K562 (cell line): ENCODE results near the gene COMMD1.

Experiments
- ARID2 ChIP-seq: fragments of 450-650 bp; IDR thresholded peaks from 2 replicates; pipeline ENCODE4 v1.6.1; 2017; ENCODE audit warnings: antibody characterized with exemption, mild to moderate bottlenecking
- CEBPB ChIP-seq: fragments of 450-650 bp; IDR thresholded peaks from 2 replicates; pipeline ENCODE4 v1.6.1; 2016; ENCODE audit warnings: missing genetic modification characterization, missing compliant biosample characterization
- MEF2A ChIP-seq: IDR thresholded peaks from 2 replicates; pipeline ENCODE4 v1.6.1; 2011; ENCODE audit warnings: low read depth, mild to moderate bottlenecking, low read length, moderate library complexity; ENCODE audit not compliant: control insufficient read depth
- MYC ChIP-seq, 2 experiments: fragments of 250-450 bp in 1 of 2; sonication (Bioruptor Pico) in 1 of 2; IDR thresholded peaks; 2 replicates each; pipeline versions ENCODE4 v1.5.1 to v1.6.1; 2012 to 2021; ENCODE audit warnings: low read depth in 2 of 2, borderline replicate concordance in 1 of 2, improper control_type of control experiment in 1 of 2, low read length in 1 of 2, mild to moderate bottlenecking in 1 of 2, moderate library complexity in 1 of 2
- NR1H2 ChIP-seq: sonication (generic); formaldehyde crosslinking; IDR thresholded peaks from 2 replicates; pipeline ENCODE4 v1.4.0; 2020; ENCODE audit warnings: mild to moderate bottlenecking, missing genetic modification reagents
- PHF20 ChIP-seq: fragments of 450-650 bp; IDR thresholded peaks from 2 replicates; pipeline ENCODE4 v1.6.1; 2018; ENCODE audit not compliant: partially characterized antibody
- PRMT5 ChIP-seq: sonication (generic); formaldehyde crosslinking; IDR thresholded peaks from 2 replicates; pipeline ENCODE4 v1.5.0; 2020; ENCODE audit warnings: missing genetic modification reagents
- TAF7 ChIP-seq: fragments of 450-650 bp; IDR thresholded peaks from 2 replicates; pipeline ENCODE4 v1.6.1; 2016; ENCODE audit warnings: missing genetic modification characterization, missing compliant biosample characterization
- TF ChIP-seq, protein P1 (sequence below): fragments of 450-650 bp; IDR thresholded peaks from 2 replicates; pipeline ENCODE4 v1.6.1; 2017; ENCODE audit warnings: antibody characterized with exemption, mild to moderate bottlenecking
- TF ChIP-seq, protein P2 (sequence below), 3 experiments: IDR thresholded peaks in 2 of 3; conservative IDR thresholded peaks in 1 of 3; 2 replicates each; pipeline ENCODE4 v1.5.1; 2011 to 2012; ENCODE audit warnings: low read length in 3 of 3, mild to moderate bottlenecking in 3 of 3, control low read depth in 2 of 3, improper control_type of control experiment in 1 of 3, inconsistent platforms in 1 of 3, low read depth in 1 of 3, mixed read lengths in 1 of 3, moderate library complexity in 1 of 3; ENCODE audit not compliant: insufficient read depth in 2 of 3
- TF ChIP-seq, protein P3 (sequence below), 2 experiments: IDR thresholded peaks; 2 replicates each; pipeline ENCODE4 v1.6.1; 2012; ENCODE audit warnings: improper control_type of control experiment in 2 of 2, low read depth in 2 of 2, low read length in 2 of 2, borderline replicate concordance in 1 of 2

DNA sequence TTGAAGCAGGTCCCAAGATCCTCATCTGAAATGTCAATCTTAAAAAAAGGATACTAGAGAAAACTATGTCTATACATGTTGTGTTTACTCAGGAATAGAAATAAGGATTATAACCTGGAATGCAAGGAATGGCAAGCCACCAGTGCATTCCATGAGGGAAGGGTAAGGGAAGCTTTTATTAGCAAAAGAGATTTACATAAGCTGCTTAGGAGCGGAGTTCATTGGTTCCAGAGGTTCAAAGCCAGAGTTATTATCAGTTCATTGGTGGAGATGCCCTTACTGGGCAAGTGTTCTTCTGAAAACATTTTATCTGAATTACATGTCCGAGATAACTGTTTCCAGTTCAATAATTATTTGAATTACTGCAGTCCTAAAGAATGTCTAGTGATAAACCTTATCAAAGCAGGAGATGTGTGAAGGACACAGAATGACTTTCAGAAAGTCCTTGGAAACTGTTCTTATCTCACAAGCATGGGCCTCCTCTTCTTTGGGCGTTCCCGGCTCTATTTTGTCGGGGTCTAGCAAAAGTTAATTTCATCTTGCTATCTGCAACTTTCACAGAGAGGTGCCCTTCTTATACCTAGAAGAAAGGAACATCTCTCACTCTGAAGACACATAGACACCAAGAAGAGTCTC is 23.5 kb downstream of the COMMD1 start:
- TF ChIP-seq ARID2: no peak
- TF ChIP-seq, protein P1, sequence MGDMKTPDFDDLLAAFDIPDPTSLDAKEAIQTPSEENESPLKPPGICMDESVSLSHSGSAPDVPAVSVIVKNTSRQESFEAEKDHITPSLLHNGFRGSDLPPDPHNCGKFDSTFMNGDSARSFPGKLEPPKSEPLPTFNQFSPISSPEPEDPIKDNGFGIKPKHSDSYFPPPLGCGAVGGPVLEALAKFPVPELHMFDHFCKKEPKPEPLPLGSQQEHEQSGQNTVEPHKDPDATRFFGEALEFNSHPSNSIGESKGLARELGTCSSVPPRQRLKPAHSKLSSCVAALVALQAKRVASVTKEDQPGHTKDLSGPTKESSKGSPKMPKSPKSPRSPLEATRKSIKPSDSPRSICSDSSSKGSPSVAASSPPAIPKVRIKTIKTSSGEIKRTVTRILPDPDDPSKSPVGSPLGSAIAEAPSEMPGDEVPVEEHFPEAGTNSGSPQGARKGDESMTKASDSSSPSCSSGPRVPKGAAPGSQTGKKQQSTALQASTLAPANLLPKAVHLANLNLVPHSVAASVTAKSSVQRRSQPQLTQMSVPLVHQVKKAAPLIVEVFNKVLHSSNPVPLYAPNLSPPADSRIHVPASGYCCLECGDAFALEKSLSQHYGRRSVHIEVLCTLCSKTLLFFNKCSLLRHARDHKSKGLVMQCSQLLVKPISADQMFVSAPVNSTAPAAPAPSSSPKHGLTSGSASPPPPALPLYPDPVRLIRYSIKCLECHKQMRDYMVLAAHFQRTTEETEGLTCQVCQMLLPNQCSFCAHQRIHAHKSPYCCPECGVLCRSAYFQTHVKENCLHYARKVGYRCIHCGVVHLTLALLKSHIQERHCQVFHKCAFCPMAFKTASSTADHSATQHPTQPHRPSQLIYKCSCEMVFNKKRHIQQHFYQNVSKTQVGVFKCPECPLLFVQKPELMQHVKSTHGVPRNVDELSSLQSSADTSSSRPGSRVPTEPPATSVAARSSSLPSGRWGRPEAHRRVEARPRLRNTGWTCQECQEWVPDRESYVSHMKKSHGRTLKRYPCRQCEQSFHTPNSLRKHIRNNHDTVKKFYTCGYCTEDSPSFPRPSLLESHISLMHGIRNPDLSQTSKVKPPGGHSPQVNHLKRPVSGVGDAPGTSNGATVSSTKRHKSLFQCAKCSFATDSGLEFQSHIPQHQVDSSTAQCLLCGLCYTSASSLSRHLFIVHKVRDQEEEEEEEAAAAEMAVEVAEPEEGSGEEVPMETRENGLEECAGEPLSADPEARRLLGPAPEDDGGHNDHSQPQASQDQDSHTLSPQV: no peak
- no peak for TF ChIP-seq PHF20
- TF ChIP-seq TAF7: no peak
- no peak for TF ChIP-seq CEBPB (tag)
- no peak for TF ChIP-seq MYC (IDR thresholded peaks at IDR 0.05; ENCODE audit: low read depth, low read length)
- no peak for TF ChIP-seq MYC (CRISPR knock-in tag; IDR thresholded peaks at IDR 0.05; ENCODE audit: borderline replicate concordance, low read depth)
- TF ChIP-seq, protein P2, sequence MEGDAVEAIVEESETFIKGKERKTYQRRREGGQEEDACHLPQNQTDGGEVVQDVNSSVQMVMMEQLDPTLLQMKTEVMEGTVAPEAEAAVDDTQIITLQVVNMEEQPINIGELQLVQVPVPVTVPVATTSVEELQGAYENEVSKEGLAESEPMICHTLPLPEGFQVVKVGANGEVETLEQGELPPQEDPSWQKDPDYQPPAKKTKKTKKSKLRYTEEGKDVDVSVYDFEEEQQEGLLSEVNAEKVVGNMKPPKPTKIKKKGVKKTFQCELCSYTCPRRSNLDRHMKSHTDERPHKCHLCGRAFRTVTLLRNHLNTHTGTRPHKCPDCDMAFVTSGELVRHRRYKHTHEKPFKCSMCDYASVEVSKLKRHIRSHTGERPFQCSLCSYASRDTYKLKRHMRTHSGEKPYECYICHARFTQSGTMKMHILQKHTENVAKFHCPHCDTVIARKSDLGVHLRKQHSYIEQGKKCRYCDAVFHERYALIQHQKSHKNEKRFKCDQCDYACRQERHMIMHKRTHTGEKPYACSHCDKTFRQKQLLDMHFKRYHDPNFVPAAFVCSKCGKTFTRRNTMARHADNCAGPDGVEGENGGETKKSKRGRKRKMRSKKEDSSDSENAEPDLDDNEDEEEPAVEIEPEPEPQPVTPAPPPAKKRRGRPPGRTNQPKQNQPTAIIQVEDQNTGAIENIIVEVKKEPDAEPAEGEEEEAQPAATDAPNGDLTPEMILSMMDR (IDR thresholded peaks at IDR 0.05 in 2 of 3, conservative IDR thresholded peaks at IDR 0.05 in 1 of 3; ENCODE audit: insufficient read depth in 2 of 3, low read depth in 1 of 3, low read length in 3 of 3): no peak
- TF ChIP-seq PRMT5 (CRISPR knock-in tag): no peak
- TF ChIP-seq, protein P3, sequence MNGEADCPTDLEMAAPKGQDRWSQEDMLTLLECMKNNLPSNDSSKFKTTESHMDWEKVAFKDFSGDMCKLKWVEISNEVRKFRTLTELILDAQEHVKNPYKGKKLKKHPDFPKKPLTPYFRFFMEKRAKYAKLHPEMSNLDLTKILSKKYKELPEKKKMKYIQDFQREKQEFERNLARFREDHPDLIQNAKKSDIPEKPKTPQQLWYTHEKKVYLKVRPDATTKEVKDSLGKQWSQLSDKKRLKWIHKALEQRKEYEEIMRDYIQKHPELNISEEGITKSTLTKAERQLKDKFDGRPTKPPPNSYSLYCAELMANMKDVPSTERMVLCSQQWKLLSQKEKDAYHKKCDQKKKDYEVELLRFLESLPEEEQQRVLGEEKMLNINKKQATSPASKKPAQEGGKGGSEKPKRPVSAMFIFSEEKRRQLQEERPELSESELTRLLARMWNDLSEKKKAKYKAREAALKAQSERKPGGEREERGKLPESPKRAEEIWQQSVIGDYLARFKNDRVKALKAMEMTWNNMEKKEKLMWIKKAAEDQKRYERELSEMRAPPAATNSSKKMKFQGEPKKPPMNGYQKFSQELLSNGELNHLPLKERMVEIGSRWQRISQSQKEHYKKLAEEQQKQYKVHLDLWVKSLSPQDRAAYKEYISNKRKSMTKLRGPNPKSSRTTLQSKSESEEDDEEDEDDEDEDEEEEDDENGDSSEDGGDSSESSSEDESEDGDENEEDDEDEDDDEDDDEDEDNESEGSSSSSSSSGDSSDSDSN (IDR thresholded peaks at IDR 0.05; ENCODE audit: borderline replicate concordance in 1 of 2, low read depth in 2 of 2, low read length in 2 of 2): no peak
- TF ChIP-seq MEF2A: no peak
- no peak for TF ChIP-seq NR1H2 (CRISPR knock-in tag)
